Activated T-cell treated with anti-CD3 and anti-CD28 coated beads, Interleukin-2, amount 50 U/mL, for 4 hours (primary cell): ENCODE results near the gene NOP53. TPM values are rescaled to one million over a fixed set of nuclear protein-coding genes. Genes with fewer than 3 reads are reported as not detected.

Source experiments
- ATAC-seq, 2 donors: fragments of 200-7000 bp; cut with Tn5 transposase; one replicate each; pipeline ENCODE4 v1.10.0; 2021
- DNase-seq: peaks from one replicate; pipeline ENCODE4 v3.0.0-alpha.2; 2020
- H3K27me3 Mint-ChIP-seq: one replicate; pipeline ENCODE4 v1.8.0; 2021; ENCODE audit warnings: low read depth, mixed read lengths
- H3K36me3 Mint-ChIP-seq: one replicate; pipeline ENCODE4 v1.8.0; 2022; ENCODE audit warnings: mixed read lengths; ENCODE audit not compliant: insufficient read depth
- H3K4me1 Mint-ChIP-seq: one replicate; pipeline ENCODE4 v1.8.0; 2021; ENCODE audit warnings: low read depth, mixed read lengths
- H3K4me3 Mint-ChIP-seq: one replicate; pipeline ENCODE4 v1.8.0; 2021; ENCODE audit warnings: mild to moderate bottlenecking, moderate library complexity, mixed read lengths
- H3K9me3 Mint-ChIP-seq: one replicate; pipeline ENCODE4 v1.8.0; 2021; ENCODE audit warnings: mixed read lengths
- total RNA-seq, 3 donors: library from RNA; stranded (reverse); gene quantifications; one replicate each; pipeline ENCODE4 v1.2.1, GENCODE V29; 2021

The NOP53 gene
- 100 to 1,000 TPM; 260 to 295 (median 277) TPM for total RNA-seq

GRCh38 chr19:47745010-47745901 is at the start of gene NOP53:
Gene NOP53, plus strand, starts transcription at chr19:47745546. Its CDS starts 14 bp downstream, at chr19:47745560.
- peak; percentile 79 to 80 for ATAC-seq
- H3K4me1 Mint-ChIP-seq: peaks cover 47% of the 10 kb centered on the region
- H3K27me3 Mint-ChIP-seq: no peaks in the 10 kb centered on the region

GRCh38 chr19:47696635-47697034 is 48.7 kb upstream of the NOP53 start:
- Mint-ChIP-seq H3K4me1 (no peaks in the 10 kb centered on the region), H3K36me3 (peaks cover 11% of the 10 kb centered on the region), H3K9me3 (no peaks in the 10 kb centered on the region), H3K27me3 (no peaks in the 10 kb centered on the region), H3K4me3 (no peak overlapping the region)
- DNase-seq (no peak), ATAC-seq (no peak)

More at GRCh38 chr19:47745010-47745901, at the start of gene NOP53:
- H3K9me3 Mint-ChIP-seq: no peaks in the 10 kb centered on the region
- peaks cover 12% of the 10 kb centered on the region for H3K36me3 Mint-ChIP-seq
- H3K4me3 Mint-ChIP-seq: peak within 1 kb of the TSS; percentile 99
- peak; percentile 98 for DNase-seq

DNA sequence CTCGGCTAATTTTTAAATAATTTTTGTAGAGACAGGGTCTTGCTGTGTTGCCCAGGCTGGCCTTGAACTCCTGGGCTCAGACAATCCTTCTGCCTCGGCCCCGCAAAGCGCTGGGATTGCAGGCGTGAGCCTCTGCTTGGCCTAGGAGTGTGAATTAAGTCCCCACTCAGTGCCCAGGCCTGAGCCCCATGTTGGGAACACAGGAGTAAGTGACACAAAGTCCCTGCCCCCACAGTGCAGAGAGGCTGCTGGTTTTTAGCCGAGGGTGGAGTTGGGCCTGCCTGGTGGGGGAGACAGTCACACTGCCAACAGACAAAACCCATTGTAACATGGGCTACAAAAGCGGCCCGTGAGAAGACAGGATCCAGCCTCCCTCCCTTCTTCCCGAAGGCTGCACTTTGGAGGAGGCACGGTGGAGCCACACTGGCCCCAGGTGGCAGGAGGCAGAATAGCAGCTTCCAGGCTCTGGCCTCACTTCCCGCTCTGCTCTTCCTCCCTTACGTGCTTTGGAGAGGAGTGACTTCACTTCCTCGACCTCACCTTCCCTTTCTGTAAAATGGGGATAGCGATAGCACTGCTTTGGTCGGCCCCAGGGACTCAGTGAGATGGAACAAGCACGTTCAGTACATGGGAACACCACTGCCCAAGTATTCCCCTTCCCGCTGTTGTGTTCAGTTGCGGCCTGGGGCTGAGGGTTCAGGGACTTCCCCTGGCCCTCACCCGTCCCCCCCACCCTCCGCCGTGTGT is 47.3 kb upstream of the NOP53 start:
- ATAC-seq: peak; percentile 61 to 71
- DNase-seq: peak; percentile 50
- H3K9me3 Mint-ChIP-seq: no peaks in the 10 kb centered on the region
- H3K4me3 Mint-ChIP-seq: no peak overlapping the region
- no peaks in the 10 kb centered on the region for H3K27me3 Mint-ChIP-seq
- H3K4me1 Mint-ChIP-seq: no peaks in the 10 kb centered on the region
- H3K36me3 Mint-ChIP-seq: peaks cover 14% of the 10 kb centered on the region

GRCh38 chr19:47698631-47699359 is 46.6 kb upstream of the NOP53 start:
- Mint-ChIP-seq H3K36me3 (peaks cover 18% of the 10 kb centered on the region), H3K4me3 (no peak overlapping the region), H3K27me3 (no peaks in the 10 kb centered on the region), H3K4me1 (no peaks in the 10 kb centered on the region), H3K9me3 (no peaks in the 10 kb centered on the region)
- DNase-seq (no peak), ATAC-seq (no peak)

GRCh38 chr19:47699360-47699917 is 45.9 kb upstream of the NOP53 start:
- H3K4me3 Mint-ChIP-seq: no peak overlapping the region
- no peaks in the 10 kb centered on the region for H3K27me3 Mint-ChIP-seq
- H3K36me3 Mint-ChIP-seq: peaks cover 18% of the 10 kb centered on the region
- DNase-seq: peak; percentile 47
- no peaks in the 10 kb centered on the region for H3K4me1 Mint-ChIP-seq
- H3K9me3 Mint-ChIP-seq: no peaks in the 10 kb centered on the region
- ATAC-seq: peak; percentile 73 to 74

DNA sequence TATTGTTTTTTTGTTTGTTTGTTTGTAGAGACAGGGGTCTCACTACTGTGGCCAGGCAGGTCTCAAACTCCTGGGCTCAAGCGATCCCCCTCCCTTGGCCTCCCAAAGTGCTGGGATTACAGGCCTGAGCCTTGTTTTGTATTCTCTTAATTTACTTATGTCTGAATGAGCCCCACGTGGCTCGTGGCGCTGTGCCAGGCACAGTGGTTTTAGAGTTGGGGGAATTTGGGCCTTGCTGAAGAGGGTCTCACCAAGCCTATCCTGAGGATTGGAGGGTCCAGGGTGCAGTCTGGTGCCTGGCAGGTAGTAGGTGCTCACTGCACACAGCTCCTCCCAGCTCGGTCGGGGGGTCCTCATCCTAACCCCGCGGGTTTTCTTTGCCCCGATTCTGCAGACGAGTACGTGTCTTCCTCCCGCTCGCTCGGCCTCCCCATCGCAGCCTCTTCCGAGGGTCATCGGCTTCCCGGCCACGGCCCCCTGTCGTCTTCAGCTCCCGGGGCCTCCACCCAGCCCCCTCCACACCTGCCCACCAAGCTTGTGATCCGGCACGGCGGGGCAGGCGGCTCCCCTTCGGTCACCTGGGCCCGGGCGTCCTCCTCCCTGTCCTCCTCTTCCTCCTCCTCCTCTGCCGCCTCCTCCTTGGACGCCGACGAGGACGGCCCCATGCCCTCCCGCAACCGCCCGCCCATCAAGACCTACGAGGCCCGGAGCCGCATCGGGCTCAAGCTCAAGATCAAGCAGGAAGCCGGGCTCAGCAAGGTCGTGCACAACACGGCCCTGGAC is 44.2 kb upstream of the NOP53 start:
- no peaks in the 10 kb centered on the region for H3K4me1 Mint-ChIP-seq
- H3K9me3 Mint-ChIP-seq: no peaks in the 10 kb centered on the region
- H3K4me3 Mint-ChIP-seq: no peak overlapping the region
- ATAC-seq (no peak), DNase-seq (no peak)
- H3K27me3 Mint-ChIP-seq: no peaks in the 10 kb centered on the region
- H3K36me3 Mint-ChIP-seq: peaks cover 13% of the 10 kb centered on the region

DNA sequence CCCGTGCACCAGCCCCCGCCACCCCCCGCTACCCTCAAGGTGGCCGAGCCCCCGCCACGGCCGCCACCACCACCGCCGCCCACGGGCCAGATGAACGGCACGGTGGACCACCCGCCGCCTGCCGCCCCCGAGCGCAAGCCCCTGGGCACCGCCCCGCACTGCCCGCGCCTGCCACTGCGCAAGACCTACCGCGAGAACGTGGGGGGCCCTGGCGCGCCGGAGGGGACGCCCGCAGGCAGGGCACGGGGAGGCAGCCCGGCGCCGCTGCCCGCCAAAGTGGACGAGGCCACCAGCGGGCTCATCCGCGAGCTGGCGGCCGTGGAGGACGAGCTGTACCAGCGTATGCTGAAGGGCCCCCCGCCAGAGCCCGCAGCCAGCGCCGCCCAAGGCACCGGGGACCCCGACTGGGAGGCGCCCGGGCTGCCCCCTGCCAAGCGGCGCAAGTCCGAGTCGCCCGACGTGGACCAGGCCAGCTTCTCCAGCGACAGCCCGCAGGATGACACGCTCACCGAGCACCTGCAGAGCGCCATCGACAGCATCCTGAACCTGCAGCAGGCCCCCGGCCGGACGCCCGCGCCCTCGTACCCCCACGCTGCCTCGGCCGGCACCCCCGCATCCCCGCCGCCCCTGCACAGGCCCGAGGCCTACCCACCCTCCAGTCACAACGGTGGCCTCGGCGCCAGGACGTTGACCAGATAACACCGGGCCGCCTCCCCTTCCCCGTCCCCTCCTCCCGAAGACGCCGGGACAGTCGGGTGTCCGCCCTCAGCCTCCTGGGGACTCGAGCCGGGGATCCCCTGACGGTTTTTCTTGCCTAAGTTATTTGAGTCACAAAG is 43.4 kb upstream of the NOP53 start:
- no peak for ATAC-seq
- no peaks in the 10 kb centered on the region for H3K27me3 Mint-ChIP-seq

DNA sequence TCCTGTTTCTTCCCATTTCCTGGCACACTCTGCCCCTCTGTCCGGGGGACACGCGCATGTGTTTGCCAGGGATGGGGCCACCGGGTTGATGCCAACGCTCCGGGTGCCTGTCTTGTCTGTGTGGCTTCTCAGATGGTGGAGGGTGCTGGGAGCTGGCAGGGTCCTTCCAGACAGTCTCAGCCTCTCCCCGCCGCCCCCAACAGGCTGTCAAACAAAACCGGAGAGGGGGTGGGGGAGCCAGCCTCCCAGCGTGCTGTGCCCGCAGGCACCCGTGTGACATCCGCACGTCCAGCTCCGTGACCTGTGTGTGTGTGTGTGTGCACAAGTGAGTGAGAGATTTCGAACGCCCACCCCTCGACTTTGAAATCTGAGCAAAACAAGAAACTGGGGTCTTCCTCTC is 42.7 kb upstream of the NOP53 start:
- no peaks in the 10 kb centered on the region for H3K4me1 Mint-ChIP-seq
- no peaks in the 10 kb centered on the region for H3K9me3 Mint-ChIP-seq
- ATAC-seq (no peak), DNase-seq (no peak)
- peaks cover 7% of the 10 kb centered on the region for H3K27me3 Mint-ChIP-seq
- H3K4me3 Mint-ChIP-seq: no peak overlapping the region
- H3K36me3 Mint-ChIP-seq: peaks cover 13% of the 10 kb centered on the region

More for the DNA sequence above, 43.4 kb upstream of the NOP53 start:
- H3K4me1 Mint-ChIP-seq: no peaks in the 10 kb centered on the region
- no peak overlapping the region for H3K4me3 Mint-ChIP-seq
- peaks cover 13% of the 10 kb centered on the region for H3K36me3 Mint-ChIP-seq
- no peak for DNase-seq
- H3K9me3 Mint-ChIP-seq: no peaks in the 10 kb centered on the region

DNA sequence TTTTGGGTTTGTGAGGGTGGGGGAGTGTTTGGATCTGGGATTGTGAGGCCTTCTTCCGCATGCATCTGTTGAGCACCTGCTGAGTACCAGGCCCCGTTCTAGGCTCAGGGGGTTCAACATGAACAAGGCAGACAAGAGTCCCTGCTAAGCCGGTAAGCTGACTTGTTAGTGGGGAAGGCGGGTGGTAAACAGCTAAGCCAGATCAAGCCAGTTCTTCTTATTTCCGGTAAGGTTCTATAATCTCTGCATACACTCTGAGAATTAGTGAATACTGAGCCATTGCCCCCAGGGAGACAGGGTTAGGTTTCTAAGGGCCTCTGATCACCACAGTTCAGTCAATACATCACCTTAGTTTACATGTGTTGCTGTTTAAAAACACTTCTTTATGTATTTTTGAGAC is 42.0 kb upstream of the NOP53 start:
- Mint-ChIP-seq H3K27me3 (peaks cover 8% of the 10 kb centered on the region), H3K9me3 (no peaks in the 10 kb centered on the region), H3K4me1 (no peaks in the 10 kb centered on the region), H3K36me3 (peaks cover 13% of the 10 kb centered on the region), H3K4me3 (no peak overlapping the region)
- DNase-seq: no peak
- ATAC-seq: no peak

- Mint-ChIP-seq H3K9me3 (no peaks in the 10 kb centered on the region), H3K4me3 (no peak overlapping the region), H3K27me3 (peaks cover 8% of the 10 kb centered on the region), H3K36me3 (peaks cover 13% of the 10 kb centered on the region), H3K4me1 (no peaks in the 10 kb centered on the region)
- ATAC-seq: no peak
- DNase-seq: no peak
Measured at GRCh38 chr19:47704024-47704423, 41.3 kb upstream of the NOP53 start.

DNA sequence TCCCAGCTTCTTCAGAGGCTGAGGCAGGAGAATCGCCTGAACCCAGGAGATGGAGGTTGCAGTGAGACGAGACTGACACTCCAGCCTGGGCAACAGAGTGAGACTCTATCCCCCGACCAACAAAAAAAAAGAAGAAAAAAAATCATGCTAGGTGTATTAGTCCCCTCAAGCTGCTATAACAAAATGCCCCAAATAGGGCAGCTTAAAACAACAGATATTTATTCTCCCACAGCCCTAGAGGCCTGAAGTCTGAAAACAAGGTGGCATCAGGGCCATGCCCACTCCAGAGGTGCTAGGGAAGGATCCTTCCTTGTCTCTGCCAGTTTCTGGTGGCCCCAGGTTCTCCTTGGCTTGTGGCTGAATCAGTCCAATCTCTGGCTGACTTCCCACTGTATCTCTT is 40.7 kb upstream of the NOP53 start:
- no peaks in the 10 kb centered on the region for H3K9me3 Mint-ChIP-seq

GRCh38 chr19:47707135-47707925 is 38.0 kb upstream of the NOP53 start:
- H3K4me3 Mint-ChIP-seq: no peak overlapping the region
- no peaks in the 10 kb centered on the region for H3K9me3 Mint-ChIP-seq
- DNase-seq (peak; percentile 66), ATAC-seq (peak; percentile 98 to 99)
- no peaks in the 10 kb centered on the region for H3K4me1 Mint-ChIP-seq
- H3K27me3 Mint-ChIP-seq: peaks cover 22% of the 10 kb centered on the region
- H3K36me3 Mint-ChIP-seq: peaks cover 6% of the 10 kb centered on the region

More for the DNA sequence above, 40.7 kb upstream of the NOP53 start:
- peaks cover 8% of the 10 kb centered on the region for H3K27me3 Mint-ChIP-seq
- H3K4me3 Mint-ChIP-seq: no peak overlapping the region
- ATAC-seq (no peak), DNase-seq (no peak)
- H3K4me1 Mint-ChIP-seq: no peaks in the 10 kb centered on the region
- H3K36me3 Mint-ChIP-seq: peaks cover 13% of the 10 kb centered on the region
